Smooth muscle cell of the brain vasculature (primary cell): ENCODE data around the gene SURF2.

ENCODE experiments used
- DNase-seq: peaks from one replicate; pipeline ENCODE4 v3.0.0-alpha.2; 2012; ENCODE audit warnings: low read depth, low spot score

Gene SURF2

GRCh38 chr9:133335924-133336811 lies 20.2 kb upstream of the SURF2 start, which contains the start of gene SURF6:
Gene SURF6 (minus strand): TSS chr9:133336188. CDS start chr9:133336132, 56 bp downstream.
- peak; percentile 52 for DNase-seq

DNA sequence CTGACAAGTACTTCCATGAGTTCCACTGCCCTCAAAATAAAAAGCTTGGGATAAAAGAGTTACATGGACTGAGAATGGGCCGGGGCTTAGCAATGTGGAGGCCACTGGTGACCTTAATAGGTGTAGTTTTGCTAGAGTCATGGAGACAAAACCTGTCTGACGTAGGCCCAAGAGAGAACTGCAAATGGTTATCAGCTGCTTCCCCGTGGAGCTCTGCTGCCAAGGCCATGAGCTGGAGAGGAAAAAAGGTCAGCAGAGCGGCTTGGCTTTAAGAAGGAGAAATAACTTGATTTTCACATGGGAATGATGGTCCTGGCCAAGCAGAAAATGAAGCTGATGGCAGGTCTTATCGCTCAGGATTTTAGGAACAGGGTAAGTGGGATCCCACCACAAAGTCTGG lies 16.7 kb upstream of the SURF2 start:
- DNase-seq, result no peak

GRCh38 chr9:133340256-133340655 lies 16.1 kb upstream of the SURF2 start:
- no peak for DNase-seq

- no peak for DNase-seq
These were observed 15.4 kb upstream of the SURF2 start for GRCh38 chr9:133340916-133341315.

- no peak for DNase-seq
These were observed 14.8 kb upstream of the SURF2 start for GRCh38 chr9:133341369-133342068.

- no peak for DNase-seq
These were observed 14.3 kb upstream of the SURF2 start for GRCh38 chr9:133342069-133342406.

- DNase-seq, result no peak
These were observed 13.8 kb upstream of the SURF2 start for GRCh38 chr9:133342570-133342969.

GRCh38 chr9:133344071-133344470 lies 12.3 kb upstream of the SURF2 start:
- no peak for DNase-seq

- DNase-seq, result no peak
These were observed 11.4 kb upstream of the SURF2 start for GRCh38 chr9:133344979-133345378.

GRCh38 chr9:133345596-133345995 lies 10.8 kb upstream of the SURF2 start:
- DNase-seq, result no peak

DNA sequence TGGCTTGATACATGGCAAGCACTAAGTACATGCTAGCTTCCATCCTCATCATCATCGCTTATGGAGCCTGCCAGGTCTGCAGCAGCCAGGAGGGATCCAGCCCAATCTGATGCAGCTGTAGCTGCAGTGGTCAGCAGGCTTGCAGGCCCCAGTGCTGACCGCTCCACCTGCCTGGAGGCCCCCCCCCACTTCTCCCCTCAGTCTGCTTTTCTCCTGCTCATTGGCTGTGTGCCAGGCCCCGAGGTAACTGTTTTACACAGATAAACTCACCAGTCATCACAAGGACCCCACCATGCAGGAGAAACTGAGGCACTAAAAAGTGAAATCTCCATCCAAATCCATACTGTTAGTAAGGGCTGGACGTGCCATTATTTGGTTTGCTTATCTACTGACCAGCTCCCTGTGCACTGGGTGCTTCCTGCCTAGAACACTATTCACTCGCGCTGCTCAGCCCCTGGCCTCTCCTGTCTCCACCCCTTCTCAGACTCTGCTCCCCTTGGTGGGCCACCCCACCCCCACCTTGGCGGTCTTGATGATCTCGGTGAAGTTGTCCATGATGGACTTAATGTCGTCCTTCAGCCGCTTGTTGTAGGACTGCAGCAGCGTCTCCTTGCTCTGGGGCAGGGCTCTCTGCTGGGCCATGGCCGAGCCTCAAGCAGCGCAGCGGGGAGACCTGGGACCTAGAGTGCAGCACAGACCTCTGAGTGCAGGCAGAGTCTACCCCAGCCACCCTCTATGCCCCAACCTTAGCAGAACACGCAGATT lies 10.1 kb upstream of the SURF2 start:
- no peak for DNase-seq

DNA sequence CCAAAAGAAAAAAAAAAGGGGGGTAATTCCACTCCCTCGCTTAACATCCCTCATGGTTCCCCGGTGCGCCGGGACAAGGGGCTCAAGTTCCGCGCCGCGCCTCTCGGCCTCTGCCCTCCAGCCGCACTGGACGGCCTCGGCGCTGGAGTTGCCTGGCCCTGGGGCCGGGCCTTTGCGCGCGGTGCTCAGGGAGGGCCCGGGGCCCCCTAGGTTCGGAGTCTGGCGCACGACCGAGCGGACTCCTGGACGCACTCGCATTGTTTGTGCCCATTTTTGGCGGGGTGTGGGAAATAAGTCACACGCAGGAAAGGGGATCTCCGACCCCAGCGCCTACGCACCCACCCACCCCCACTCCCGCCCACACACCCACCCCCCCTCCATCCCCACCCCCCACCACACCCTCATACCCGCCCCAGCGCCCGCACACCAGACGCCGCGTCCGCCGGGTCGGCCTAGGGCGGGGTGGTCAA lies 8.8 kb upstream of the SURF2 start:
- no peak for DNase-seq

GRCh38 chr9:133347985-133348717 lies 8.2 kb upstream of the SURF2 start, which contains the start of the genes MED22 and RPL7A:
Gene MED22 (minus strand): TSS chr9:133348131. CDS start chr9:133346662, 1,469 bp downstream.
Gene RPL7A (plus strand): TSS chr9:133348218. CDS start chr9:133348244, 26 bp downstream.
- peak; percentile 91 for DNase-seq

DNA sequence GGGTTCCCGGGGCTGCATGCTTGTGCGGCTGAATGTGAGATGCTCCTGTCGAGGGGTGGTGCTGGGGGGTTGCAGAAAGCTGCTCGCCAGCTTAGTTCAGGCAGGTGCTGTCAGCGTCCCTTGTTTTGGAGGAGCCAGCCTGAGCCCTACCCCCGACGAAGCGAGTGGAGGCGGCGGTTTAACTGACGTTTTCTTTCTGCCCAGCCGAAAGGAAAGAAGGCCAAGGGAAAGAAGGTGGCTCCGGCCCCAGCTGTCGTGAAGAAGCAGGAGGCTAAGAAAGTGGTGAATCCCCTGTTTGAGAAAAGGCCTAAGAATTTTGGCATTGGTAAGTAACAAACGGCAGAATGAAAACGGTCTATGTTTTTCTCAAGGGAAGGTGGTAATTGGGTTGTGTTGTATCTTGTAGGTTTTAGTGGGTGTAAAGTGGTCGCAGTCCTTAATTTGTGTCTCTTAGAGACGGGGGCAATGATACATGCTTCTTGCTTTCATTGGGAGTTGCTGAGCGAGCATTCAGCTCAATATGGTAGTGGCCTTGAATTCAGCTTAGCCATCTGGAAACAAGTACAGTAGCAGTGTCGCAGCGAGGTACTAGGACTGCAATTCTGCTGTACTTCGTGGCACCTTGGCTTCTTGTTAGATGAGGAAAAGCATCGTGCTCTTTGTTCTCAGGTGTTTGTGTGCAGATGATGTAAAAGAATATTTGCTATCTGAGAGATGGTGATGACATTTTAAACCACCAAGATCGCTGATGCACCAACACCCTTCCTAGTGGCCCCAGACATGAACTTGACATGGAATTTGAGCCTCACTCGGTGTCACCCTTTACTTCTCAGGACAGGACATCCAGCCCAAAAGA lies 7.4 kb upstream of the SURF2 start:
- DNase-seq, result no peak

DNA sequence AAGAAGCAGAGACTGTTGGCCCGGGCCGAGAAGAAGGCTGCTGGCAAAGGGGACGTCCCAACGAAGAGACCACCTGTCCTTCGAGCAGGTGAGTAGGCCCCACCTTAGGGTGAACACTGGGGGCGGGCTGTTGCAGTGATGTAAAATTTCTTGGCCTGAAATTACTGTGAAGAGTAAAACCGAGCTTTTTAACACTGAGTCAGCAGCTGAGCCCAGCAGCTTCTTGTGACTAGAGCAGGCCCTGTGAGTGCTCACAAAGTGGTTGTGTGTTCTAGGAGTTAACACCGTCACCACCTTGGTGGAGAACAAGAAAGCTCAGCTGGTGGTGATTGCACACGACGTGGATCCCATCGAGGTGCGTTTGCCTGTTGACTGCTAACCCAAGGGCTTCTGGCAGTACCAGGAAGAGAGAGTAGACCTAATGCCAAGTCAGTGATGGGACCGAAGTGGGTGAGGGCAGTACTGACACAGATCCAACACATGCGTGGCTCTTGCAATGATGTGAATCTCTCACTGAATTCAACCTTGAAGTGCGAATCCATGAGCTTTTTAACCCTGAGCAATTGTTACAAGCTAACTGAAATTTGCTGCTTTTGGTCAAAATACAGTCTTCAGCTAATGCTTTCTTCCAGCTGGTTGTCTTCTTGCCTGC lies 6.3 kb upstream of the SURF2 start:
- DNase-seq, result no peak

GRCh38 chr9:133351526-133351907 lies 4.8 kb upstream of the SURF2 start:
- no peak for DNase-seq

- no peak for DNase-seq
These were observed 4.3 kb upstream of the SURF2 start for GRCh38 chr9:133351908-133352634.

DNA sequence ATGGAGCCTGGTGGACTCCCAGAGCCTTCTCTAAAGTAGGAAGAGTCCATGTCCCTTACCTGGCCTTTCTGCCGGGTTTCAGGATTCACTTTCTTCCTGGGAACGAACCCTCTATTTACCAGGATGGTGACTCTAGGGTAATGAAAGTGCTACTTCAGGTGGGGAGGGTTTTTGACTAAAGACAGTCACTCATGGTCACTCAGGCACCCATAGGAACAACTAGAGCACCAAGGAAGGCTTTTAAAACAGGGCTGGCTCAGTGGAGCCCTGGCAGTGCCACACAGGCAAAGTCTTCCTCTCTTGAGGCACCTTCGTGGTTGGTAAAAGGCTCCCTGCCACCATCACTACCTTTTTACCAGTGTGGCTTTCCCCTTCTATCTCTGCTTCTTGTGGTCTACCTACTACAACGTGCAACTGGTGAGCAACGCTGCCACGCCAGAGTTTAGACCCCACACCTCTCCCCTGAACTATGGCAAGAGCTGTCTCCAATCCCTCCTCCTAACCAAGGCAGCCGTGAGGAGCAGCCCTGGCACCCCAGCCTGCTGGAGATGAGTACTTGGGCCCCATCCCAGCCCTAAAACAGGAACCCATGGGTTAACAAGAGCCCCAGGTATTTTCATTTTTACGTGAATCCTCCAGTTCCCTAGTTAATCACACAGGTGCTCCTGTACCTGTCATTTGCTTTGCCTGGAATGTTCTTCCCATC lies 3.6 kb upstream of the SURF2 start:
- no peak for DNase-seq
